ENCODE results near the gene TRABD2B.

DNA sequence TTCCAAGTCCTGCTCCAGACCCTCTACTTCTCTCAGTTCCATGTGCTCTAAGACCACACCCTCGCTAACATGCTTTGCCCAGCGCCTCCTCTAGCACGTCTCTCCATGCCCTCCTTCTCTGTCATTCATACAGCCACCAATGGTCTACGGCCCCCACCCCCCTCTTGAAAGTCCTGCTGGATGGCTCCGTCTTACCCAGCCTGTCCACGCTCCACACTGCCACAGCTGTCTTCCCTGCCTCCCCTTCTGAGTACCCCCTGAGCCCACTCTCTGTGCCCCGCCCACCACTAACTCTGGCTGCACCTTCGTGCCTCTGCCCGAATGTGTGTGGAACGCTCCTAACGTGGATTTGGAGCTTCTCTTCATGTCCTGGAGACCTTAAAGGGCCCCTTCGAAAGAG is 244.6 kb downstream of the TRABD2B start:
- TF ChIP-seq, protein P1, sequence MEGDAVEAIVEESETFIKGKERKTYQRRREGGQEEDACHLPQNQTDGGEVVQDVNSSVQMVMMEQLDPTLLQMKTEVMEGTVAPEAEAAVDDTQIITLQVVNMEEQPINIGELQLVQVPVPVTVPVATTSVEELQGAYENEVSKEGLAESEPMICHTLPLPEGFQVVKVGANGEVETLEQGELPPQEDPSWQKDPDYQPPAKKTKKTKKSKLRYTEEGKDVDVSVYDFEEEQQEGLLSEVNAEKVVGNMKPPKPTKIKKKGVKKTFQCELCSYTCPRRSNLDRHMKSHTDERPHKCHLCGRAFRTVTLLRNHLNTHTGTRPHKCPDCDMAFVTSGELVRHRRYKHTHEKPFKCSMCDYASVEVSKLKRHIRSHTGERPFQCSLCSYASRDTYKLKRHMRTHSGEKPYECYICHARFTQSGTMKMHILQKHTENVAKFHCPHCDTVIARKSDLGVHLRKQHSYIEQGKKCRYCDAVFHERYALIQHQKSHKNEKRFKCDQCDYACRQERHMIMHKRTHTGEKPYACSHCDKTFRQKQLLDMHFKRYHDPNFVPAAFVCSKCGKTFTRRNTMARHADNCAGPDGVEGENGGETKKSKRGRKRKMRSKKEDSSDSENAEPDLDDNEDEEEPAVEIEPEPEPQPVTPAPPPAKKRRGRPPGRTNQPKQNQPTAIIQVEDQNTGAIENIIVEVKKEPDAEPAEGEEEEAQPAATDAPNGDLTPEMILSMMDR (IDR thresholded peaks at IDR 0.05; ENCODE audit: borderline replicate concordance, extremely low read depth, low read length, poor library complexity, severe bottlenecking), result no peak
- TF ChIP-seq EZH2 (IDR thresholded peaks at IDR 0.05; ENCODE audit: borderline replicate concordance, low read depth, low read length, severe bottlenecking), result no peak

Measured in DND-41 (cell line).